Esophagus squamous epithelium (tissue), 4 donors: ENCODE data around the gene LCE3C.

ENCODE experiments used
- POLR2A ChIP-seq, 4 donors: fragments of 450-650 bp; IDR thresholded peaks; one replicate each; pipeline ENCODE4 v1.6.1; 2017; ENCODE audit warnings: antibody characterized with exemption in 4 of 4, mild to moderate bottlenecking in 4 of 4, moderate library complexity in 3 of 4
- TF ChIP-seq, protein P1 (sequence below), 6 experiments: fragments of 450-650 bp in 4 of 6; fragments of 200-600 bp in 2 of 6; sonication (generic) in 2 of 6; IDR thresholded peaks; one replicate each; pipeline ENCODE4 v1.5.1; 2016 to 2019; ENCODE audit warnings: antibody characterized with exemption in 6 of 6, mild to moderate bottlenecking in 4 of 6, moderate library complexity in 4 of 6

DNA sequence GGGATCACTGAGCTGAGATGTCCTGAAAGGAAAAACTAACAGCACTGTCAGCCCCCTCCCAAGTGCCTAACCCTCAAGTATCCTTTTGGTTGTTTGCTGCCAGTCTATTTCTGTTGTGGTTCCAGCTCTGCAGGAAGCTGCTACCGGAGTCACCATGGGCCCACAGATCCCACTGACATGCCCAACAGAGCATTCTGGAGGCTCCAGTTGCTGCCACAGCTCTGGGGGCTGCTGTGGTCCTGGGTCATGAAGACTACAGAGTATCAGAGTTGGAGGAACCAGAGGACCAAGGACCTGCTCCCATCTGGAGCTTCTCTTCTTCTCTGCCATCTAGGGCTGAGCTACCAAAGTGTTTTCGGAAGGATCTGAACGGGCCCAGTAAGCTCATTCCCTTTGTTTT lies 22.0 kb downstream of the LCE3C start:
- TF ChIP-seq, protein P1, sequence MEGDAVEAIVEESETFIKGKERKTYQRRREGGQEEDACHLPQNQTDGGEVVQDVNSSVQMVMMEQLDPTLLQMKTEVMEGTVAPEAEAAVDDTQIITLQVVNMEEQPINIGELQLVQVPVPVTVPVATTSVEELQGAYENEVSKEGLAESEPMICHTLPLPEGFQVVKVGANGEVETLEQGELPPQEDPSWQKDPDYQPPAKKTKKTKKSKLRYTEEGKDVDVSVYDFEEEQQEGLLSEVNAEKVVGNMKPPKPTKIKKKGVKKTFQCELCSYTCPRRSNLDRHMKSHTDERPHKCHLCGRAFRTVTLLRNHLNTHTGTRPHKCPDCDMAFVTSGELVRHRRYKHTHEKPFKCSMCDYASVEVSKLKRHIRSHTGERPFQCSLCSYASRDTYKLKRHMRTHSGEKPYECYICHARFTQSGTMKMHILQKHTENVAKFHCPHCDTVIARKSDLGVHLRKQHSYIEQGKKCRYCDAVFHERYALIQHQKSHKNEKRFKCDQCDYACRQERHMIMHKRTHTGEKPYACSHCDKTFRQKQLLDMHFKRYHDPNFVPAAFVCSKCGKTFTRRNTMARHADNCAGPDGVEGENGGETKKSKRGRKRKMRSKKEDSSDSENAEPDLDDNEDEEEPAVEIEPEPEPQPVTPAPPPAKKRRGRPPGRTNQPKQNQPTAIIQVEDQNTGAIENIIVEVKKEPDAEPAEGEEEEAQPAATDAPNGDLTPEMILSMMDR (IDR thresholded peaks at IDR 0.05), result no peak
- no peak for TF ChIP-seq POLR2A (IDR thresholded peaks at IDR 0.05)
